ENCODE results near the gene RAB11FIP5. TPM values are rescaled to one million over a fixed set of nuclear protein-coding genes. Genes with fewer than 3 reads are reported as not detected.
A peak's percentile ranks its signal among the peaks of the same experiment; 100 is the strongest.
"Not testable (repeated sequence)": the region's sequence is repeated elsewhere in the genome, so short reads cannot be mapped to it uniquely, and the experiment has no call there.

RAB11FIP5 gene
- total RNA-seq, 1 donor: 4.3 TPM

DNA sequence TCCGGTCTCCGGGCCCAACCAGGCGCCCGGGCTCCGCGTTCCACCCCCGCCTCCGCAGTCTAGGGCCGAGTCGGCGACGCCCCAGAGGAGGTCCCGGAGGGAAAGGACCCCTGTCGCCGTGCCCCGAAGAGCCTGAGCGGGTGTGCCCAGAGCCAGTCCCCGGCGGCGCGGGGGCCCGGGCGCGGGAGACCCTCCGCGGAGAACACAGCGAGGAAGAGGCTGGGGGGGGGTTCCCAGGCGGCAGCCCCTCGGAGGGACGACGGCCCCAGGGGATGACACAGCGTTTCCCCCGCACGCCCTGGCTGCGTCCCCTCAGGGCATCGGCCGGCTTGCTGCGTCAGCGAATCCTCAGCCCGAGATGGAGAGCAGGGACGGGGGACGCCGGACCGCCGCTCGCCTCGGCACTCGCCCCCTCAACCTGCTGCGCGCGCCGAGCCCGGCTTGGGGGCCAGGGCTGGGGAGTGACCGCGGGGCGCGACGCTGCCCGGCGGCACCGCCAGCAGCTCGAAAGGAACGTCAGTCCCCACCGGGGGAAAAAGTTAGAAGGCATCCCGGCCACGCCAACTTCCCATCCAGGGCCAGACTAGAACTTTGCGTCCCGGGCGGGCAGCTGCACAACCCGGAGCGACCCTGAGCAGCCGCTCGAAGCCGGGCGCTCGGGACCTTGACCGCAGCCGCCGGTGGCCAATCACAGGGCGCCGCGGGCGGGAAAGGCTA lies 41.9 kb downstream of the RAB11FIP5 start:
- peak in 2 of 3 donors; percentile 69 to 74 for DNase-seq (ENCODE audit: low read depth in 2 of 3, low spot score in 2 of 3)

DNA sequence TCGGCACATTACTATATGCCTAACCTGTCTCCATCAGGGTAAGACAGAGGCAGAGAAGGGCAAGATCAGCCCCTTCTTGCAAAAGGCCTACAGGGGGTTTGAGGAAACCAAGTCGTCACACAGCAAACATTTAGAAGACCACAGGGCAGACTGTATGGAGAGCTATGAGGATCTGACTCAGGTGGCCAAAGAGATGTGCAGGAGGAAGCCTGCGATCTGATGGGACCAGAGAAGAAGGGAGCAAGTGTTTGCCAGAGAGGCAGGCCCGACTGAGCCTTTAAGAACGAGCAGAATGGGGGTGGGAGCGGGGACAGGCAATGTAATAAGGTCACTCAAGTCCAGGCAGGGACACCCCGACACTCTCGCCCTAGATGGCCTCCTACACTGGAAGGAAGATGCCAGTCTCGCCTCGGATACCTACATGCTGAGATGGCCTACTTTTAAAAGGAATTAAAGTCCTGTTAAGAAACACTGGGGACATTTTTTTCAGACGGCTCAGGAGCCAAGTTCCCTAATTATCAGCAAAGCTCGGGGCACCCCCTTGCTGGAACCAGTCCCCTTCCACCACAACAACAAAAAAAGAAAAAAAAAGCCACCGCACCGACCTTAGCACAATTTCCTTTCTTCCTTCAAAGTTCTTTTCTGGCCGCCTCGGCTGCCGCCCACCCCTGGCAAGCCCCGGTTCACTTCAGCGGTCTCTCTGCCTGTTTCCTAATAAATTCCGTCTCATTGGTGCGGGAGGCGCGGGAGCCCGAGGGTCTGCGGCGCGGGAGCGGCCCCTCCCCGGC lies 42.7 kb downstream of the RAB11FIP5 start:
- DNase-seq (ENCODE audit: low read depth in 2 of 3, low spot score in 2 of 3): peak in 2 of 3 donors; percentile 71 to 80

DNA sequence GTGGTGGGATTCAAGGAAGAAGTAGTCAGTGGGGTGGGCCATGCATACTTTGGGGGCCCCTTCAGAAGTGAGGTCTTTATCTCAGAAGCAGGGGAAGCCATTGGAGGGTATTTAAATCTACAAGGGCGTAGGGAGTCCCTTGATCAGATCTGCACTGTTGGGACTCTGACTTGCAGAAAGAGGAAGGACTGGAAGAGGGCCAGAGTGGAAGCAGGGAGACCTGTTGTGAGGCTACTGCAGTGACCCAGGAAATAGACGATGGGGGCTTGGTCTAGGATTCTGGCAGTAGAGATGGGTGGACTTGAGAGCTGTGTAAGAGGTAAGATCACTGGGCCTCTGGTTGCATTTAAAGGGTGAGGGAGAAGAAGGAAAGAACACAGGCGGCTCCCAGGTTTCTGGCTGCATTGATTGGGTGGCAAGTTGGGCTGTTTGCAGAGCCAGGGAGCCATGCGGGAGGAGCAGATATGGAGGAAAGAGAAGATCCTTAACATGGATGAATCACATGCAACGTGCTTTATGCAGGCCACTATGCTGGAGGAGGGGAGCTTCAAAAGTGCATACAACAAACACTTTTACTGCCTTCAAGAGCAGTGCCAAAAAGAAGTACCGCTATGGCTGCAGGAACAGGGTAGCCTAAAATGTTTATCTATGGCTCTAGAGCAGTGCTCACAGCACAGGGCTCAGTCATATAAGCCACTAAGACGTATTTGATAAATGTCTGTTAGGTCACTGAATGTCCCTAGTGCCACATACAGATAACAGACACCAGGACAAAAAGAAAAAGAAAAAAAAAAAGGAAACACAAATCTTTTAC lies 43.5 kb downstream of the RAB11FIP5 start:
- no peak for DNase-seq (ENCODE audit: low read depth in 2 of 3, low spot score in 2 of 3)

DNA sequence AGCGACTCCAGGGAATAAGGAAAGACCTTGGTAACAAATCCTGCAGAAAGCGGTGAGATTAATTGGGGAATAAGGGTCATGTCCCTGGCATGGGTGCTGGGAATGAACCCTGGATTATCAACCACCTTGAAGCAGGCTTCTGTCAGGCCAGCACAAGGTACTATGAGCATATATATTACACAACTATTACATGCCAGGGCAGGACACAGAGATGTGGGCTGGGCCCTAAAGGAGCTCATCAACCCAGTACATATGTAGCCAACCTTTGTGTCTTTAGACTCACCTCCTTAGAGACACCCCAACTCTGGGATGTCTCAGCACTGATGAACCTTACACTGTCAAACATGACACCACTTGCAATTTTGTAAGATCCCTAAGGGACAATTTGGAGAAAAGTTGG lies 44.6 kb downstream of the RAB11FIP5 start:
- no peak for DNase-seq (ENCODE audit: low read depth in 2 of 3, low spot score in 2 of 3)

DNA sequence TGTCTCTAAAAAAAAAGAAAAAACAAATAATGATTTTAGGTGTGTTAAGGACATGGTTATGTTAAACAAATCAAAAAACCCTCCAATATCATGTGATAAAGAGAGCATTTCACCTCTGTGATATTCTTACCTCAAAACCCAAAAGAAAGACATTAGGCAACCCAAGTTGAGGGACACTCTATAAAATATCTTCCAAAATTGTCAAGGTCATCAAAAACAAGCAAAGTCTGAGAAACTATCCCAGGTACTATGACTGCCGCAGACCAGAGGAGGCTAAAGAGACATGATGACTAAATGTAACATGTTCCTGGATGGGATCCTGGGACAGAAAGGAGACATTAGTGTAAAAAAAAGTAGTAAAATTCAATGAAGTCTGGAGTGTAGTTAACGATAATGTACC lies 45.7 kb downstream of the RAB11FIP5 start:
- no peak for DNase-seq (ENCODE audit: low read depth in 2 of 3, low spot score in 2 of 3)

DNA sequence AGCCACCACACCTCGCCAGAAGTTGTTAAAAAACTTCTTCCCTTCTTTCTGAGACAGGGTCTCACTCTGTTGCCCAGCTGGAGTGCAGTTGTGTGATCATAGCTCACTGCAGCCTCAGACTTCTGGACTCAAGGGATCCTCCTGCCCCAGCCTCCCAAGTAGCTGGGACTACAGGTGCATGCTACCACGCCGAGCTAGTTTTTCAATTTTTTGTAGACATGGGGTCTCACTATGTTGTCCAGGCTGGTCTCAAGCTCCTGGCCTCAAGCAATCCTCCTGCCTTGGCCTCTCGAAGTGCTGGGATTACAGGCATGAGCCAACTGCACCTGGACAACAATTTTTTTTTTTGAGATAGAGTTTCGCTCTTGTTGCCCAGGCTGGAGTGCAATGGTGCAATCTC lies 47.7 kb downstream of the RAB11FIP5 start:
- not testable (repeated sequence) for DNase-seq (ENCODE audit: low read depth in 2 of 3, low spot score in 2 of 3)

DNA sequence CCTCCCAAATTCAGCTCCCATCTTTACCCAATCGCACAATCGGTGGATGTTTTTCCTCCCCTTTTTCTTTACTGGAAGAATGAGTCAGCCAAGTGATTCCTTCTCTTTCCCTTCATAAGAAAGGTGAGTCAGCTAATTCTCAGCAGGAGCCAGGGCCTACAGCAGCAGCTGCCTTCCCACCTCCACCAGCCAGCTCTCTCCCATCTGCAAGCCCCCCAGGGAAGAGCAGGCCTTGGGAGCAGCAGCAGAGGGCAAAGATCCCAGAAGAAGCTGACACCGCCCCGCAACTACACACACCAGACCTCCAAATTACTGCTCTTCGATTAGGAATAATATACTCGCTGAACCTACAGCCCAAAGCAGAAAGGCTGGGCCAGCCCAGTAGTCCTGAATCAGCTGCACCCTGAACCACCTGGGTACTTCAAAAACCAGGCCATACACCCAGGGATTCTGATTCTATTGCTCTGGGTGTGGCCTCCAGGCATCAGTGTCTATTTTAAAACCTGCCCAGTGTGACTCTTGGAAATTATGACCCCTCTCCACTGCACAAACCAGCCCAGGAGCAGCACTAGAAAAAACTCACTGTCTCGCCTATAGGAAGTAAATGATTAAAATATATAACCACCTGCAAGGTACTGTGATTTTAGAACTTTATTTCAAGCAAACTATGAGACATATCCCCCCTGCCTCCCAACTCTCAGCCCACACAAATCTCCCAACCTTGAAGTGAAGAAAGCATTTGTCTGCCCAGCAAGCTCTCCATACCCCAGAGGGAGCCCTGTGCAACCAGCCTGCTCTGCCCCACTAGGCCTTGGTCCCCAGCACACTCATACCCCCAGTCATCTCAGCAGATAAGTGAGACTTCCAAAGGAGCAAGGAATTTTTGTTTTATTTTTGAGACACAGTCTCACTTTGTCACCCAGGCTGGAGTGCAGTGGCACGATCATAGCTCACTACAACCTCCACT lies 48.6 kb downstream of the RAB11FIP5 start:
- DNase-seq (ENCODE audit: low read depth in 2 of 3, low spot score in 2 of 3): no peak

DNA sequence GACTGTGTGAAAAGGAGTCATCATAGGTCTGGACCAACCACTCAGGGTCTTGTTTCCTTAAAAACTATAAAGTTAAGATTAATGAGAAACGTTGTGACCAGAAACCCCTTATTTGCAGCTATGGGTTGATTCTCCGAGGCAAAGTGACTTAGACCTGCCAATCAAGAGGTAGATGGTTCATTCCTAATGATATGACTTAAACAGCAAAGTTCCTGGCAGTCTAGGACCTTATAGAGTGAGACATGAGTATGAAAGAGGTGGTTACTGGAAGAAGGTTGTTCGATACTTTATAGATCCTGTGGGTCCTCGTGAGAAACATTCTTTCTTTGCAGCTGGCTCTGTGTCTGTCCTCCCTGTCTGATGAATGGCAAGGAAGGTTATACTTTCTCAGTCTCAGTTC lies 49.3 kb downstream of the RAB11FIP5 start:
- no peak for DNase-seq (ENCODE audit: low read depth in 2 of 3, low spot score in 2 of 3)

DNA sequence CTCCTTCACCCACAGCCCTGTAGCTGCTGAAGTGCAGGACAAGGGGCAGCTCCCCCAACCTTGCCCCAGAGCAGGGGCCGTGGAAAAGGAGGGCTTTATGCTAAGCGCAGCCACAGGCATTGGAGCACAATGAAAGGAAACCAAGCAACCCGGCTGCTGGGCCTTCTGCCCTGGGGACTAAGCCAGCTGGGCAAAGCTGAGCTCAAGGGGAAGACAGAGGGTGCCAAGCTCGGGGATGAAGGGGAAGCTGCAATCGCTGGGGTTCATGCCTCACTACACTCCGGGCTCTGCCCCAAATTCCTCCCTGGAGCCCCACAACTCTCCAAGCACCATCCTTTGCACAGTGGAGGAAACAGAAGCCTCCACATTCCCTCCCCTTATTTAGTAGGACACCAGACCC lies 53.6 kb downstream of the RAB11FIP5 start:
- no peak for DNase-seq (ENCODE audit: low read depth in 2 of 3, low spot score in 2 of 3)

DNA sequence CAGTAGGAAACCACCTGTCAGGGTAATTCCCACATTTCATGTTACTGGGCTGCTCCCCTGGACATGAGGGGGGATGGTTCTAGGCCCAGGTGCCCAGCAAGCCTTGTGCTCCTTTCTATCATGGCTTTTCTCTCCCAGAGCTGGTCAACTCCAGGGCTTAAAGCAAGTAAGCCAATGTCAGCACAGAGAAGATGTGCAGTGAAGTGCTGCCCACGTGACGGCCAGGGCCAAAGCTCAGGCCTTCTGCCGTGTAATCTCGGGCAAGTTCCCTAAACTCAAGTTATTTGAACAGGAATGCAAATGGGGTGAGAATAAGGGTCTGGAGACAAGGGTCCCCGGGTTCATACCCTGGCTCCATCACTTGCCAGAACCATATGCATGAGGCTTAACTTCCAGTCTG lies 57.8 kb downstream of the RAB11FIP5 start:
- DNase-seq (ENCODE audit: low read depth in 2 of 3, low spot score in 2 of 3): no peak

DNA sequence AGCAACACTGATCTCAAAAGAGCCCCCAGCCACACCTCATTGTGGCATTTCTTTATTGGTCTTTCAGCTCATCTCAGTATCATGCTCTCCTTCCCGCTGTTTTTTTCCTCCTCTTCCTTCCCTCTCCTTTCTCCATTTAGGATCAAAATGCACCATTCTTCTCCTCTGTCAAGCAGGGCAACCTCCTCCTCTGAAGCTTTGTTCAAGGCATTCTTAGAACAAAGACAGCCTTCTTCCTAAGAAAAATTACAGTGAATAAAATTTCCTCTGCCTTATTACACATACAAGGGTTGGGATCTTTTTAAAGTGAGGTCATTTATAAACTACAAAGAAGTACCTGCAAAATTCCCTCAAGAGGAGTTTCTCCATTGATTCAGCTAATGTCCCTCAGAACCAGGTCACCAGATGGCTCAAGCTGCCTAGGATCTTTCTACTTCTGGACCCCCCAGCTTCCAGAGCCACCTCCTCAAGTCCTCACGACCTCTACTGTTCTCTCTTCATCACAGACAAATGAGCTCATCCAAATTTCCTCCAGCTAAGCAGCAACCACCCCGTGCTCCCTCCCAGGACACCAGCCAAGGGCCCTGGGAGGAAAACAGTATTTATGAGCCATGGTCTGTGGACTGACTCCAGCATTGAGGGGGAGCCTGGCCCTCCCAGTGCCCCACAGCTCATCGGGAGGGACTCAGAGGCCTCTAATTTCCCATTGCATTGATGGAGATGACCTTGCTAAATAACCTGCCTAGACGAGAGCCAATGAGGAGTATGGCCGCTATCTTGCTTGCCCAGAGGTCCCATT lies 59.2 kb downstream of the RAB11FIP5 start:
- no peak for DNase-seq (ENCODE audit: low read depth in 2 of 3, low spot score in 2 of 3)

DNA sequence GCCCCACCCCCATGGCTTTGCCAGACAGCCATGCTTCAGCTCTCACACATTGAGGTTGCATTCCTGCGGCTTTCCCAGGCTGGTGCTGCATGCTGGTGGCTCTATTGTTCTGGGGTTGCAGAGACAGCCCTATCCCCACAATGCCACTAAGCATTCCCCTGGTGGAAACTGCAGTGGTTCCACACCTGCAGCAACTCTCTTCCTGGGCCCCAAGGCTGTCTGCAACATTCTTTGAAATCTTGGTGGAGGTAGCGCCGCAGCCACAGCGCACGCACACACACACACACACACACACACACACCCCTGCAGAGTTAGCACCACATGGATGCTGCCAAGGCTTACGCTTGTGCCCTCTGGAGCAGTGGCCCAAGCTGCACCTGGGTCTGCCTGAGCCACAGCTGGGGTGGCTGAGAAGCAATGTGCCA lies 62.6 kb downstream of the RAB11FIP5 start:
- DNase-seq (ENCODE audit: low read depth in 2 of 3, low spot score in 2 of 3): no peak

DNA sequence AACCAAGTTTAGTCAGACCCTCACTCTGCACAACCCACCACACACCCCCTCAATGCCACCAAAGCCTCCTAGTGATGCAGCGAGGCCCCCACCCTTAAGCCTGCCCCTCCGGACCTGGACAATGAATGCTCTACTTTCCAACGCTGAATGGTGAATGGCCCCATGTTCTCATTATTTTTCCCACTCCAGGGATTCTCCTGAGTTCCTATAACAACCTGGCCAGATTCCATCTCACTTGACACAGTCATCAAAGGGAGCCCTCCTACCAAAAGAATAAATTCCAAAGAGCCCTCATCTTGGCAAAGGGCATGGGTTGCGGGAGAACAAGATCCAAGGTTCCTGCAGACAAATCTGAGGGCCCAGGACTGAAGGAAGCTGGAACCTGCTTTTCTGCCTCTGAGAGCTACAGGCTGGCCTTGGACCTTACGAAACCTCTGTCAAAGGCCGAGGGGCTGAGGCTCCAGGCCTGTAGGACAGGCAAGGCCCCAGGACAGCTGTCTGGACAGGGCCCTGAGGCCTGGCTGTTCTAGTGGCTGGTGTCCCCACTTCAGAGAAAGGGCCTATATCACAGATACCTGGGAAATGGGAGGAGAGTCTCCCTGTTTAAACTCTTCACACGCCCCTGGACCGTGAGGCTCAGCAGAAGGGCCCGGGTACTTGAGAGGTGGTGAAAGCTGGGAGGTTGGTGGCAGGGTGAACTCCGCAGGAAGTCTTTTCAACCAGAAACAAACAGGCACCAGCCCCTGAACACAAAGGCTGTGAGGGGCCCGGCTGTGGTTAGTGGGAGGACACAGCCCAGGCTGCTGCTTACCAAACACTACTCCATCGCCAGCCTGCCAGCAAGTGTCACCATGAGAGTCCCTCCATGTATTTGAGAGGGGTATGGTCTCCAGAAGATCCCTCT lies 68.6 kb downstream of the RAB11FIP5 start:
- DNase-seq (ENCODE audit: low read depth in 2 of 3, low spot score in 2 of 3): peak in 1 of 3 donors; percentile 44

DNA sequence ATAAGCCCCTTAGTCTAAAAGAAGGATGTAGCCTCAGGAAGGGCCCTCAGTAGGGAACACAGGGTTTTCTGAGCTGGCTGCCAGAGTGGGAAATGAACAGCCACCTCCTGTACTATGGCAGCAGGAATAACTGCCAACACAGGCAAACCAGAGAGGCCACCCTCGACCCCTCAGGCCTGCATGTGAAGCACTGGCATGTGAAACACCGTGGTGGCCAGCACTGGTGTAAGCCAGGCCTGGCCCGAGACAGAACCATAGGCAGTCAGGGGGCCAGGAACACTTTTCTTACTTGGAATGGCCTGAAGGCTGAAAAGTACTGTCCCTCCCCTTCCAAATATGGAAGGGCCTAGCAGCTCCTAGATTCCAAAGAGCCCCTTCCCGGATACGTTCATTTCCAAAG lies 69.5 kb downstream of the RAB11FIP5 start:
- DNase-seq (ENCODE audit: low read depth in 2 of 3, low spot score in 2 of 3): no peak

DNA sequence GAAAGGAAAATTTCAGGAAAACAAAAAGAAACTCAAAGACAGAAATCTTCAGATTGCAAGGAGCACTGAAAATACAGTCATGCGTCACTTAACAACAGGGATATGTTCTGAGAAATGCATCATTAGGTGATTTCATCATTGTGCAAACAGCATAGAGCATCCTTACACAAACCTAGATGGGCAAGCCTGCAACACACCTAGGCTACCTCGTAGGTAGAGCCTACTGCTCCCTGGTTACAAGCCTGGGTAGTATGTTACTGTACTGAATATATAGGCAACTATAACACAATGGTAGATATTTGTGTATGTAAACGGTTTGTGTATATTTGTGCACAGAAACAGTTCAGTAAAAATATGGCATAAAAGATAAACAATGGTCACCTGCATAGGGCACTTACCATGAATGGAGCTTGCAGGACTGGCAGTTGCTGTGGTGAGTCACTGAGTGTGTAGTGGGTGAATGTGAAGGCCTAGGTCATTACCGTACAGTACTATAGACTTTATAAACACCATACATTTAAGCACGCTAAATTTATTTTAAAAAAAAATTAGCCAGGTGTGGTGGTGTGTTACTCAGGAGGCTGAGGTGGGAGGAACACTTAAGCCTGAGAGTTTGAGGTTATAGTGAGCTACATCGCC lies 74.7 kb downstream of the RAB11FIP5 start:
- DNase-seq (ENCODE audit: low read depth in 2 of 3, low spot score in 2 of 3): no peak

DNA sequence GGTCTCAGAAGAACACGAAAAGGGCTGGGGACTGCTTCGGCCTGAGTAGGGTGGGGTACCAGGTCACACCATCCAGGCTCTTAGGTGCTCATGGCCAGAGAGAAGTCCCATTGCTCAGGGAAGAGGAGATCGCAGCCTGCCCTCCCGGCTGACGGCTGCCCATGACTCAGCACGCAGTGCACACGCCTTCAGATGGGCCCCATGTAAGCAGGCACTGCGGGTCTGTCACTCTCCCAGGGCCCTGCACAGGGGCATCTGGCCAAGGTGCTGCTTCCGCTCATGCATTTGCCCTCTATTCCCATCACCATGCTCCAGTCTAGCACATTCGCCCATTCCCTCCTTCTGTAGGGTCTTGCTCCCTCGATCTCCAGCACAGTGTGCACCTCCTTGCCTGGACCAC lies 76.0 kb downstream of the RAB11FIP5 start:
- no peak for DNase-seq (ENCODE audit: low read depth in 2 of 3, low spot score in 2 of 3)

DNA sequence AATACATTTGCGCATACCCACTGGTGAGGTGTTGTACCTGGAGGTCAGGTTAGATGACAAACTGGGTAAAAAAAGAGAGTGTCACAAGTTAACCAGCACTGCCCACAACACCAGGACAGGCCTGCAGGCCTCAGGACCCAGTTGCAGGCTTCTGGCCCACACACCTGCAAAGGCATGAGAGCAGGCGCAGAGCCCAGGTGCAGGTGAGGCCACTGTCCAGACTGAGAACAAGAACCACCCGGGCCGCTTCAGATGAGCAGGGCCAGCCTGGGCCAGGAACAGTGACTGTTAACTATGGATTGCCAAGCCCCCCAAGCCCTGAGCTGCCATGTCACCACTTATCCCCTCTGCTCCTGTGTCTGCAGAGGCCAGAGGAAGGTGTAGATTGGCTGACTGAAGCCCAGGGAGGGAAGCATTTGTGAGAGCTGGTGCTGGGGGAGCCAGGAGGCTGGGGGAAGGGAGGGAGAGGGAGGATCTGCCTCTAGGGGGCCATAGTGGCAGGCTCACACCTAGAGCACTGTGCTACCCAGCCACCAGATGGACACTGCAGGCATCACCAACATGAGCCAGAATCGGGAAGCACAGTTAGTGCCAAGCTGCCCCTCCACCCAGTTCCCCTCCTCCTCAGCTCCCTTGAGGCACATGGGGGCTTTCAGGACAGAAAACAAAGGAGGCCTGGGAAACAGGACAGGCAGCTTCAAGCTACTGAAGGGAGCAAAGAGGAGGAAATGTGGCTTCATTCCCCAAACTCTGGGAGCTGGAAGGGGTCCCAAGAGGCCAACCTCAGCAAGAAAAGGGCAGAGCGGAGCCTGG lies 76.6 kb downstream of the RAB11FIP5 start:
- no peak for DNase-seq (ENCODE audit: low read depth in 2 of 3, low spot score in 2 of 3)

Data from hematopoietic multipotent progenitor cell (in vitro differentiated cells).